Embryonic facial prominence (tissue), 1 donor: Measurements from ENCODE around the gene DDHD1.
"Not testable (repeated sequence)": the region's sequence is repeated elsewhere in the genome, so short reads cannot be mapped to it uniquely, and the experiment has no call there.

Experiments used
- DNase-seq: peaks from one replicate; pipeline ENCODE4 v3.0.0-alpha.2; 2016; ENCODE audit errors: extremely low spot score

Gene DDHD1

DNA sequence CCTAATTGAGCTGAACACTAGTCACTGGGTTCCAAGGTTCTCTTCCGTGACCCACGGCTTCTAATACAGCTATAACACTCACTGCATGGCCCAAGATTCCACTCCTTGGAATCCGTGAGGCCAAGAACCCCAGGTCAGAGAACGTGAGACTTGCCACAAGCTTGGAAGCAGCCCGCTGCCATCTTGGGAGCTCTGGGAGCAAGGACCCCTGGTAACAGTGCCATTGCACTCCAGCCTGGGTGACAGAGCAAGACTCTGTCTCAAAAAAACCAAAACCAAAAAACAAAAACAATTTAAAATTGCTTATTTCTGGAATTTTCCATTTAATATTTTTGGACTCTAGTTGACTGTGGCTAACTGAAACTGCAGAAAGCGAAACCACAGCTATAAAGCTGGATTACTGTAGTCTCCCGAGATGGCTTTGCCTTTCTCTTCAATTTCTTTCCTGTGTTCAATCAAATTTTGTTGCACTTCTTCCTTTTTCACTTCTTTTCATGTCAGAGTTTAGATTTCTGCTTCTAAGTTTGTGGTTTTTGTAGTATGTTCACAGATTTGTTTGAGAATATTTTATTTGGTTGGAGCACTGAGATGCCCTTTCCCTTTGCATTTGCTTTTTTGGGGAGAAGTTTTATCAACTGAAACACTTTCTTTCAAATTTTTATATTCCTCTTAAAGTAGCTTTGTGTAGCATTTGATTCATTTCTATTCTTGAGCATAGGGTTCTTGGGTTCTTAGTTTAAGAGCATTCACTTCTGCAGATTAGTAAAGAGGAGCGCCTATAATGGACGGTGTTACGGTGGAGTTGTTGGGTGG, 44.6 kb downstream of the DDHD1 start:
- DNase-seq, result no peak

DNA sequence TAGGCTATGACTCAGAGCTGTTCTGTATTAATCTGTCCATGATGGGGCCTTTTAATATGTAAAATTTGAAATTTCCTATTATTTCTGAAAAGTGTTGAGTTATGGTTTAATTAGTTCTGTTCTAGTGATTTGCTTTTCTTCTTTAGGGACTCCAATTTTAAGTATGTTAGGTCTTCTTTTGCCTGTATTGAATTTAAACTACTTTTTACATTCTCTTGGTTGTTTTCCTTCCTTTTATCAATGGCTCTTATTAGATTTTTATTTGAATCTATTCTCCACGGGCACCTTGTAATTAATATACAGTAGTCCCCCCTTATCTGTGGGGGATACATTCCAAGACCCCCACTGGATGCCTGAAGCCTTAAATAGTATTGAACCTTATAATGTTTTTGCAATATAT, 46.4 kb downstream of the DDHD1 start:
- DNase-seq, result no peak

GRCh38 chr14:53103636-53104340, 49.3 kb downstream of the DDHD1 start:
- DNase-seq, result no peak

GRCh38 chr14:53093206-53093605, 59.9 kb downstream of the DDHD1 start:
- DNase-seq, result no peak

DNA sequence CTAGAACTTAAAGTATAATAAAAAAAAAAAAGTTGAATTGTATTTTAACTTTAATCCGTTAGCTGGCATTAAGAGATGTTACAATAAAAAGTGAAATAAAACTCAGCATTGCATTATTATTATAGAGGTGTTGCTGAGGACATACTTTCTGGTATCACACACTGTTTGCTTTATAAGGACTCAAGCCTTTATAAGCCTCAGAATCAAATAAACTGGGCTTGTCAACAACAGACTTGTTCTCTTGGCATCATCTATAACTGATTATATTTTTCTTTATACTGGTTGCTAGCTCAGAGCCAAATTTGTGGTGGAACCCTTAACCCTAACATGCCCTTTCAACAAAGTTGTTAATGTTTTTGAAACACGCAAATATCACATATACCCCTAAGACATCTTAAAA, 62.3 kb downstream of the DDHD1 start:
- no peak for DNase-seq

DNA sequence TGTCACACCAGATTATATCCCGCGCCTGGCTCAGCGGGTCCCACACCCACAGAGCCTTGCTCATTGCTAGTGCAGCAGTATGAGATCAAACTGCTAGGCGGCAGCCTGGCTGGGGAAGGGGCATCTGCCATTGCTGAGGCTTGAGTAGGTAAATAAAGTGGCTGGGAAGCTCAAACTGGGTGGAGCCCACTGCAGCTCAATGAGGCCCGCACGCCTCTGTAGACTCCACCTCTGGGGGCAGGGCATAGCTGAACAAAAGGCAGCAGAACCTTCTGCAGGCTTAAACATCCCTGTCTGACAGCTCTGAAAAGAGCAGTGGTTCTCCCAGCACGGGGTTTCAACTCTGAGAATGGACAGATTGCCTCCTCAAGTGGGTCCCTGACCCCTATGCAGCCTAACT, 68.2 kb downstream of the DDHD1 start:
- DNase-seq, result not testable (repeated sequence)

DNA sequence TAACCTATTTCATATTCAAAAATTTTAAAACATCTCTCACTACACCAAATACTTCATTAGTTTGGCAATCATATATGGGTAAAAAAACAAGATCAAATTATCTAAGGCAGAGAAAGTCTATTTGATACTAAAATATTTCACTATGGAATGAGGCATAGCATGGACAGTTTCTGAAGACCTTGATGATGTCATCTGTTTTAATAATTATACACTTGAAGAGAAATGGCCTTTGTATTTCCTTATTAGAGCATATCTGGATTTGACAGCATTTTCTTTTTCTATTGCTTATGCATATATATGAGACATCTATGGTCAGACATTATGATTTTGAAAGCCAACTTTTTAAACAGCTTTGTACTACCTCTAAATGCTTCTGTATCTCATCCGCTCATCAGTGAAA, 88.6 kb downstream of the DDHD1 start:
- DNase-seq, result no peak

GRCh38 chr14:53062856-53063255, 90.3 kb downstream of the DDHD1 start:
- no peak for DNase-seq

- DNase-seq, result no peak
These were observed 93.1 kb downstream of the DDHD1 start for GRCh38 chr14:53060046-53060445.

GRCh38 chr14:53055003-53055402, 98.1 kb downstream of the DDHD1 start:
- peak; percentile 17 for DNase-seq

GRCh38 chr14:53054457-53054856, 98.7 kb downstream of the DDHD1 start:
- no peak for DNase-seq

DNA sequence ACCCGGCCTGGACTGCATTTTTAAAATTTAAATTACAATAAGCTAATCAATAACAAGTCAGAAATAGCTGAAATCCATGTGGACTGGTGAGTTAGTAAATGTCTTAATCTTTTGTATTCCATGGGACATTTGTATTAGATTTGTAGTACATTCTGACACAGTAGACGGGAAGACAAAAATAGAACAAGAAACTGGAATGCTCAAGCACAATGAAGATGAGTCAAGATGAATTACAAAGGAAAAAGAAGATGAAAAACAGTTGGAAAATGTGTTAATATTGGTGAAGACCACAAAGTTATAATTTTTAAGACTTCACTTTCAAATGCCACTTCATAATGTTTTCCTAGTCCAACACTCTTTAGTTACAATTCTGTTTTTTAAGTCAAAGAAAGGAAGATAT, 104.5 kb downstream of the DDHD1 start:
- no peak for DNase-seq

DNA sequence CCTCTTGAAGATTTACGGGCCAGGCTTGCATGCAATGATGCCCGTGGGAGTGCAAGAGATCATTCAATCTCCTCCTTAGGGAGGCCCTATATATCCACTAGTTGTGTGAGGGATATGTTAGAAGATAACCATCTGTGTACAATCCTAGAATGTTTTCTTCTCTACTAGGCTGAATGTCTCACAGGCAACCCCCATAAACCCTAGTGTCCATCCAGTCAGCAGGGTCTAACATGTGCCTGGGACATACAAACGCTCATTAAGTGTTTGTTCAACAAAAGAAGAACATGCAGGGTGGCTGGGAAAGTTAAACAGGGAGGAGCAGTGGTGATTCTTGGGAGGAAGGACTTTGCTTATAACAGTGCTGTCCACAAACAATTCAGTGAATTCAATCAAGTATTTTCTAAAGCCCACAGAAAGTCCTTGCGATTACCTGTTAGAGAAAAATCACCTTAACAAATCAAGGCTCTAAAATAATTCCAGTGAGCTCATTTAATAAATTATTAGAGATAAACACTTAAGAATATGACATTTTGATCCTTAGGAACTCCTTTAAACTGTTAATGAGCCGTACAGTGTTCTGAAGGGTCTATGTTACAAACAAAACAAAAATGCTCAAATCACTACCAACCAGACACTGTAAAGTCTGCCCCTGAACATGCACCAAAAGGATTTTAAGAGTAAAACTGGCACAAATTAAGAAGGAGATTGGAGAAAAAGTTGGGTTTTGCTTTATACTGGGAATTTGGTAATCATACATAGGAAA, 105.6 kb downstream of the DDHD1 start:
- no peak for DNase-seq

GRCh38 chr14:53044486-53044885, 108.6 kb downstream of the DDHD1 start:
- DNase-seq, result no peak

- no peak for DNase-seq
These were observed 110.0 kb downstream of the DDHD1 start for GRCh38 chr14:53043027-53043581.

DNA sequence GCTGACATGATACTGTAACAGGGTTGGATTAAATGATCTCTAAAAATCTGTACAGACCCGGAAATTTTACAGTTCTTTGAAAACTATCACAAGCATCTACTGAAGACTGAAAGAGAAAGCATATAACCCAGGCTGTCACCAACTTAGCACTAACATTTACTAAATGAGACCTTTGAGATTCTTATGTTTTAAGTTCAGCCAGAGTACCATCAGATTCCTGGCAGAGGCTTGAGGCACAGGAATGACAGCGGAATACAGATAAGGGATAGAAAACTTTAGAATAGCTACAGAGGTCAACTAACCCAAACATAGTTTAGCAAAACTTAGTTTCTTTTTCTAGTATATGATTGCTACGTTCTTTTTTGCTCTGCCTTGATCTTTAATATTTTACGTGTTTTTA, 110.6 kb downstream of the DDHD1 start:
- DNase-seq, result no peak

DNA sequence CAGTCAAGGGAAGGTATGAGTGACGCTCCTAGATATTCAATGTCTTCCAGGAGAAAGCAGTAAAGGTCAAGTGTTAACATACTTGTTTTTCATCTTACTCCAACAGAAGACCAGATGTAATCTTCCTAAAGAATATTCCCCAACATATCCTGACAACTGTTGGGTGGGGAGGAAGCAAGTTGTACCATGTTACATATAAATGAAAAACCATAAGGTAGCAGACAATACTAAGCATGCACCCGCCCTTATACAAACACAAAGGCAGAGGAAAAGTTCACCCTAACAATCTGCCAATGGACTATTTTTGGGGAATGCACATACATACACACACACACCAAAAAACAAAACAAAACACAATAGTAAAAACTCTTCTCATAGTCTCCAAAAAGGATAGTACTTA, 112.1 kb downstream of the DDHD1 start:
- DNase-seq, result no peak

DNA sequence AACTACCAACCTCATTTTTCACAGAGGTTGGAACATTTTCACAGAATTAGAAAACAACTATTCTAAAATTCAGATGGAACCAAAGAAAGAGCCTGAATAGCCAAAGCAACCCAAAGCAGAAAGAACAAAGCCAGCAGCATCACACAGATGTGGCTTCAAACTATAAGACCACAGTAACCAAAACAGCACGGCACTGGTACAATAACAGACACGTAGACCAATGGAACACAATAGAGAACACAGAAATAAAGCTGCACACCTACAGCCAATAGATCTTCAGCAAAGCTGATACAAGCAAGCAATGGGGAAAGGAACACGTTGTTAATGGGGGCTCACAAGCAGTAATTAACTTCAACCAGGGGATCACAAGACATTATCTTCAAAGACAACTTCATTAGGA, 114.5 kb downstream of the DDHD1 start:
- DNase-seq, result no peak

GRCh38 chr14:53037016-53037415, 116.1 kb downstream of the DDHD1 start:
- DNase-seq, result no peak

DNA sequence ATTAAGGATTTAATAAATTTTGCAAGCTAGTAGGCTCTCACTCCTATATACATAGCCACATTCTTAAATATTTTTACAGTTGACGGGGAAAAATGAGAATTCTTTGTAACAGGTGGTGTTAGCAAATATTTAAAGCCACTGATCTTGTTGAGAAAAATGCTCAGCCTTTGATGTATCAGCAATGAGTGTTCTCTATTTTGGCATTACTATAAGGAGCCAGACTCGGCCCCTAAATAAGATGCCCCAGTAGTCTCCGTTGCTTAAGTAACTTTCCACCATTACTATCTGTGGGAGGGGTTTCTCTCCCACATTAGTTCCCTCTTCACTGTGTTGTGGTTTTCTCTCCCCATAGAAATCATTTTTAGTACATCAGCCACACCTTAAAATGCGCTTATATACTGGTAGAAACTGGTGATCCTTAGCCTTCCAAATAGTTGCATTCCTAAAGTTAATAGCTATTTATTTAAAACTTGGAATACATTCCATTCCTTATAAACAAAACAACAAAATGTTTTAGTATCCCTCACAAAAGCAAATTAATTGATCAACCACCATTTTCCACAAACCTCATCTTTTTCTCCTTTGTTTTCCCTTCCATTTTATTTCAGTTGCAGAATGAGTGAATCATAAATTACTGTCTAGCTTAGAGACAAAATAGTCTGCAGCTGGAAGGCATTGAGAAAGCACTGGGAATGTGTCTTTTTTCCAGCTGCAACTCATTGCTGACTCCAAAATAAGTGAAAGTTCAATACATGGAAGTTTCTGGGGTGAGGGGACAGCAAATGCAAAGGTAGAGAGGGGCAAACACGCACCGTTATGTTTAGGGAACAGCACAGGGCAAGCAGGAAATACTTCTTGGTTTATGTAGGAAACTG, 117.5 kb downstream of the DDHD1 start:
- no peak for DNase-seq

DNA sequence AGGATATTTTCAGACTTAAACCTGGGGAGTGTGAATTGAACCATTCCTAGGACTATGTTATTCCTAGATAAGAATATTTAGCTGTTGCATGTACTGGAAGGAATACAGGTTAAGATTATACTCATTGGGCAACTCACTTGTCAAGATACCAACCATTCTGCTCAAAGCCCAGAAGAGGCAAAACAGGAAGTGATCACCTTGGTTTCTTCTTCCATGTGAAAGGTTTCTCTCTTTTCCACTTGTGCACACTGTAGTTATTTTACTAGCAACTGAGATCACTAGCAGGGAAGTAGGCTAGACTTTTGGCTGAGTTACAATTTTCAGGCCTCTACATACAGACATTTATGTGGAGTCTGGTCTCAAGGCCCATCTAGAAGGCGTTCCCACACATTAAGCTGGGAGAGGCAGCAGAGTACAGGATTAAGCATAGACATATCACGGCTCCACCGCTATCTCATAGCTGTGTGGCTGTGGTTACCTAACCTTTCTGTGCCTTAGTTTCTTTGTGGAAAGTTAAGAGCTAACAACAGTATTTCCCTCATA, 118.4 kb downstream of the DDHD1 start:
- no peak for DNase-seq
